HG03045 (cell line): ENCODE data around the gene TUBD1.

Source experiments
- ATAC-seq: cut with Tn5 transposase; IDR thresholded peaks from one replicate; pipeline ENCODE4 v1.9.1; 2021; ENCODE audit warnings: mild to moderate bottlenecking, moderate library complexity; ENCODE audit not compliant: unreplicated experiment

TUBD1 gene

GRCh38 chr17:59826706-59827453, 65.9 kb downstream of the TUBD1 start:
- no peak for ATAC-seq

GRCh38 chr17:59825533-59826322, 67.0 kb downstream of the TUBD1 start:
- ATAC-seq = no peak

- no peak for ATAC-seq
Measured at GRCh38 chr17:59815965-59816364, 76.8 kb downstream of the TUBD1 start.

DNA sequence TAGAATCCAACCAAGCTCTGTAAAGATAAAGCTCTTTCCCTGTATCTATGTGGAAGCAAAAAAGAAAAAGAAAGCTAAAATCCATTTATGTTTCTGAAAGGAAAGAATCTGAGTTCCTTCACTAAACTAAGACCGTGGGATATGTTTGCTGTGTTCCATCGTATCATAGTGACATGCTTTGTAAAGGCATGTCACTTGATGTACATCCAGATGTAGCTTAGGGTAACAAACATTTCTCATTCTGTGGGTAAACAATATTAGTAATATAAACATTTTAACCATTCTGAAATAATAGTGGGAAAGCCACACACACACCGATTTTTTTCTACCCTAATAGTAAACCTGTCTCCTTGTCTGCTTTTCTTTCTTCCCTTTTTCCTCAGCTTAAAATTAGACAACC, 78.1 kb downstream of the TUBD1 start:
- no peak for ATAC-seq

GRCh38 chr17:59814276-59814675, 78.5 kb downstream of the TUBD1 start:
- no peak for ATAC-seq

GRCh38 chr17:59812139-59812538, 80.6 kb downstream of the TUBD1 start:
- ATAC-seq = no peak

GRCh38 chr17:59811209-59811608, 81.5 kb downstream of the TUBD1 start:
- ATAC-seq = no peak

DNA sequence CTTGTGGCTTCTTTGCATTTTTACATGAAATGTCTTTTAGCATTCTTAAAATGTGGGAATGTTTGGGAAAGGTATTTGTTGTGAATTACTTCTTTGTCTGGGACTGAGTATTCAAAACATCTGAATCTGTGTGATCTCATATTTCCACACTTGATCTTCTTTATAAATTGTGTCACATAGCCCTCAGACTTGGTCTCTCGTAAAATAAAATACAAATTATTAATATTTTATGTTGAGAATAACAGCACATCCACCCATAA, 81.9 kb downstream of the TUBD1 start:
- ATAC-seq = no peak
